ENCODE results near the gene ZDBF2.

DNA sequence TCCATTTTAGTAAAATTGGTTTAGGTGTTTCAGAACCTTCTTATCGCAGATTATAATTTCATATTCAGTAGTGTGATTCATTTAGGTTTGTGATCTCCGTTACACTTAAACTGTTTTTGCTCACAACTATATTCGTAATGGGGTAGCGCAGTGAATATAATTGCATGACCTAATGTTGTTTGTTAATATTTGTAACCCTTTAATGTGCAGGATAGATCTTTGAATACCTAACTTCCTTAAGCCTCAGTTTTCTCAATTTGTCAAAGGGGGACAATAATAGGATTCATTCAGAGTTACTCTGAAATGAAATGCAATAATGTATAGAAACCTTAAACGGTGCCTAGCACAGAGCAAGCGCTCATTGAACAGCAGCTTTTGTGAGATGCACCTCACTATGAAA is 558 bp upstream of the ZDBF2 start:
- no peak for TF ChIP-seq ZBTB26 (tag by site-specific recombination; optimal IDR thresholded peaks at IDR 0.05)
- TF ChIP-seq KLF16 (tag by site-specific recombination; IDR thresholded peaks at IDR 0.05) = no peak
- TF ChIP-seq ZNF707 (tag by site-specific recombination; IDR thresholded peaks at IDR 0.05) = no peak
- TF ChIP-seq, protein P1, sequence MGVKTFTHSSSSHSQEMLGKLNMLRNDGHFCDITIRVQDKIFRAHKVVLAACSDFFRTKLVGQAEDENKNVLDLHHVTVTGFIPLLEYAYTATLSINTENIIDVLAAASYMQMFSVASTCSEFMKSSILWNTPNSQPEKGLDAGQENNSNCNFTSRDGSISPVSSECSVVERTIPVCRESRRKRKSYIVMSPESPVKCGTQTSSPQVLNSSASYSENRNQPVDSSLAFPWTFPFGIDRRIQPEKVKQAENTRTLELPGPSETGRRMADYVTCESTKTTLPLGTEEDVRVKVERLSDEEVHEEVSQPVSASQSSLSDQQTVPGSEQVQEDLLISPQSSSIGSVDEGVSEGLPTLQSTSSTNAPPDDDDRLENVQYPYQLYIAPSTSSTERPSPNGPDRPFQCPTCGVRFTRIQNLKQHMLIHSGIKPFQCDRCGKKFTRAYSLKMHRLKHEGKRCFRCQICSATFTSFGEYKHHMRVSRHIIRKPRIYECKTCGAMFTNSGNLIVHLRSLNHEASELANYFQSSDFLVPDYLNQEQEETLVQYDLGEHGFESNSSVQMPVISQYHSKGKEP (tag by site-specific recombination; IDR thresholded peaks at IDR 0.05) = no peak
